ENCODE data around the gene LRRC10B.

DNA sequence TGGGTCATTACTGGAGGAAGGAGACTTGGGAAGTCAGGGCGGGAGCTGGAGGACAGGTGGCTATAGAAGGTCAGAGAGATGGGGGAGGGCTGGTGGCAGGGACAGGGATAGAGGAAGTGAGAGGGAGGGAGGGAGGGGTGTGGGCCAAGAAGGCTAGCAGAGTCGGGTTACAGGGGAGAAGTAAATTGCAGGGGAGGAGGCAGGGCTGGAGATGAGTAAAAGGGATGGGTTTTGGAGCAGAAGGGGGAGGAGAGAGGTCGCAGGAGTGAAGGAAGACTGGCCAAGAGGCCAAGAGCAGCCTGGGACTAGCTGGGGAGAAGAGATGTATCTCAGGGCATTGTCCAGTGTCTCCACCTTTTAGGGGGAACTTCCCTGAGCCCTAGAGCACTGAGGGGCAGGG, 33.0 kb downstream of the LRRC10B start:
- no peak for TF ChIP-seq EZH2phosphoT487 (IDR thresholded peaks at IDR 0.05)
- TF ChIP-seq EZH2 (IDR thresholded peaks at IDR 0.05), result no peak
- TF ChIP-seq, protein P1, sequence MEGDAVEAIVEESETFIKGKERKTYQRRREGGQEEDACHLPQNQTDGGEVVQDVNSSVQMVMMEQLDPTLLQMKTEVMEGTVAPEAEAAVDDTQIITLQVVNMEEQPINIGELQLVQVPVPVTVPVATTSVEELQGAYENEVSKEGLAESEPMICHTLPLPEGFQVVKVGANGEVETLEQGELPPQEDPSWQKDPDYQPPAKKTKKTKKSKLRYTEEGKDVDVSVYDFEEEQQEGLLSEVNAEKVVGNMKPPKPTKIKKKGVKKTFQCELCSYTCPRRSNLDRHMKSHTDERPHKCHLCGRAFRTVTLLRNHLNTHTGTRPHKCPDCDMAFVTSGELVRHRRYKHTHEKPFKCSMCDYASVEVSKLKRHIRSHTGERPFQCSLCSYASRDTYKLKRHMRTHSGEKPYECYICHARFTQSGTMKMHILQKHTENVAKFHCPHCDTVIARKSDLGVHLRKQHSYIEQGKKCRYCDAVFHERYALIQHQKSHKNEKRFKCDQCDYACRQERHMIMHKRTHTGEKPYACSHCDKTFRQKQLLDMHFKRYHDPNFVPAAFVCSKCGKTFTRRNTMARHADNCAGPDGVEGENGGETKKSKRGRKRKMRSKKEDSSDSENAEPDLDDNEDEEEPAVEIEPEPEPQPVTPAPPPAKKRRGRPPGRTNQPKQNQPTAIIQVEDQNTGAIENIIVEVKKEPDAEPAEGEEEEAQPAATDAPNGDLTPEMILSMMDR (IDR thresholded peaks at IDR 0.05), result no peak
